AG20443 (cell line): ENCODE measurements around the gene CDT1.

Experiments
- DNase-seq: peaks from one replicate; pipeline ENCODE4 v3.0.0; 2012; ENCODE audit warnings: low spot score, mixed read lengths

Gene CDT1

GRCh38 chr16:88803264-88803987 is at the start of gene CDT1:
Gene CDT1 (plus strand): TSS chr16:88803789. CDS start chr16:88803832, 43 bp downstream.
- DNase-seq: peak; percentile 100

- no peak for DNase-seq
These were observed 49.3 kb upstream of the CDT1 start for GRCh38 chr16:88754109-88754911.

- DNase-seq: peak; percentile 60
These were observed 48.5 kb upstream of the CDT1 start for GRCh38 chr16:88754912-88755744.

GRCh38 chr16:88755745-88756443 is 47.7 kb upstream of the CDT1 start:
- no peak for DNase-seq

- no peak for DNase-seq
These were observed 45.2 kb upstream of the CDT1 start for GRCh38 chr16:88758227-88758943.

- no peak for DNase-seq
These were observed 44.7 kb upstream of the CDT1 start for GRCh38 chr16:88758944-88759244.

- no peak for DNase-seq
These were observed 44.2 kb upstream of the CDT1 start for GRCh38 chr16:88759245-88759975.

GRCh38 chr16:88759976-88760350 is 43.6 kb upstream of the CDT1 start:
- no peak for DNase-seq

- no peak for DNase-seq
These were observed 43.0 kb upstream of the CDT1 start for GRCh38 chr16:88760424-88761142.

- DNase-seq: no peak
These were observed 42.5 kb upstream of the CDT1 start for GRCh38 chr16:88761143-88761534.

- DNase-seq: no peak
These were observed 41.8 kb upstream of the CDT1 start for GRCh38 chr16:88761830-88762229.

- DNase-seq: no peak
These were observed 41.2 kb upstream of the CDT1 start for GRCh38 chr16:88762258-88762870.

- no peak for DNase-seq
These were observed 40.6 kb upstream of the CDT1 start for GRCh38 chr16:88762941-88763340.

GRCh38 chr16:88763502-88764053 is 40.0 kb upstream of the CDT1 start:
- no peak for DNase-seq

GRCh38 chr16:88764080-88764479 is 39.5 kb upstream of the CDT1 start:
- no peak for DNase-seq

GRCh38 chr16:88764913-88765349 is 38.7 kb upstream of the CDT1 start:
- no peak for DNase-seq

- no peak for DNase-seq
These were observed 36.6 kb upstream of the CDT1 start for GRCh38 chr16:88766975-88767374.

- no peak for DNase-seq
These were observed 36.0 kb upstream of the CDT1 start for GRCh38 chr16:88767546-88768070.
